Activated T-cell treated with anti-CD3 and anti-CD28 coated beads for 1 hour (primary cell): ENCODE results near the gene ZDHHC7.
A peak's percentile ranks its signal among the peaks of the same experiment; 100 is the strongest.
"Not testable (repeated sequence)": the region's sequence is repeated elsewhere in the genome, so short reads cannot be mapped to it uniquely, and the experiment has no call there.

Experiments used
- DNase-seq: peaks from one replicate; pipeline ENCODE4 v3.0.0-alpha.2; 2020; ENCODE audit warnings: low read depth

The ZDHHC7 gene

GRCh38 chr16:84938616-84939015 lies 72.7 kb downstream of the ZDHHC7 start:
- not testable (repeated sequence) for DNase-seq

DNA sequence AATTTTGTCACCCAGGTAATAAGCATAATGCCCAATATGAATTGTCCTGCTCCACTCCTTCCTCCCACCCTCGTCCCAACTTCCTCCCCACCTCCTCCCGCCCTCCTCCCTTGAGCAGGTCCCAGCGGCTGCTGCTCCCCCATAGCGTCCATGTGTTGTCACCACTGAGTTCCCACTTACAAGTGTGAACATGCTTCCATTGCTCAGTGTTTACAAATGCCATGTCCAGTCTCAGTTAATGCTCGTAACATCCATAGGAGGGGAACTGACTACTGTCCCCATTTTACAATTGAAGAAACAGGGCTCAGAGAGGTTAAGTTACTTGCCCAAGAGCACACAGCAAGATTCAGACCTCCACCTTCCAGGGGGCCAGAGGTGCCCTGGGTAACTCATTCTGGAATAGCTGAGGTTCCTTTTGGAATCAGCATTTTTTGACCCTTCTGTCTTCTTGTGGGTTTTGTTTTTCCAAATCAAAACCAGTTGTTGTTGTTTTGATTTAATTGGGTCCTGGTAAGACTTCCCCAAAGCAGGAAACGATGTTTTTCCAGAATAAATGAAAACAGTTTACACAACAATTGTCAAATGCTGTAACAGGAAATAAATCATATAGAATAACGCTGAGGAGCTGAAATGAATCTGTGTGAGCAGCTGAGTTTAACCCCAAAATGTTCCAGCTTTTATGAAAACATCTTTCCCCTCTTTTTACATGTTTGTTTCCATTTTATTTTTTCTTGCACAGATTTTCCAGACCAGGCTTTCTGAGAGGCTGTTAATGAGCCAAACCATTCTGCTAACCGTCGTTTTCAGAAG lies 73.9 kb downstream of the ZDHHC7 start:
- DNase-seq: no peak

DNA sequence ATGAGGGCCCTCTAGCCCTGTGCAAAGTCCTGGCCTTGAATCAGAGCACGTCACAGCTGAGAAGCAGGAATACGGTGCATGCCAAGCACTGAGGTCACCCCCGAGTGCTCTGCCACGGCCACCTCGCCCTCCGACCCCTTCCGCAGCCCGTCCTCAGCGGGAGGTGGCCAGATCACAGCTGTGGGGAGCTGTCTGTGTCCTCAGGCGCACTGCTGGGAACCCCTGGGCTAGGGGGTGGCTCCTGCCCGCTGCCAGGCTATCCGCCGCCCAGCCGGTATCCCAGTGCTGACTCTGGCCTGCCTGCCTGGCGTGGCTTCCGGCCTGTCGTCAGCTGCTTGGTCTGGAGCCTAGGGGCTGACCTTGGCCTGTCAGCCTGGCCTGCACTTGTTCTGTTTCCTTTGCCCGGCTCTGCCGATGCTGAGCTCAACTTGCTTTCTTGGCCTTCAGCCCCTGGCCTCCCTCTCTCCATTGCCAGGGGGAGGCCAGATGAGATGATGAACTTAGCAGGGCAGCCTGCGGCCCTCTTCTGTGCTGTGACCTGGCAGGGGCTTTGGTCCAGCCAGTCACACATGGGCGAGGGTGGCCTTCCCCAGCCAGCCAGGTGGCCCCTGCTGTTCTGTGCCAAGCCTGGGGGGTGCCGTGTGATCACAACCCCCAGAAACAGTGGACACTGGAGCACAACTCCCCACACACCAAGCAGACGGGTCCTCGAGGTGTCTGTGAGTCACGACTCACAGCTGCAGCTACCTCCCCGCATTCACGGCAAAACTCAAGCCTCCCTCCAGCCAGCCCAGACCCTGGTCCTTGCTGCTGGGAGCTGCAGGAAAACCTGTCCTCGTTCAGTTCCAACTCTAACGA lies 77.3 kb downstream of the ZDHHC7 start:
- no peak for DNase-seq

DNA sequence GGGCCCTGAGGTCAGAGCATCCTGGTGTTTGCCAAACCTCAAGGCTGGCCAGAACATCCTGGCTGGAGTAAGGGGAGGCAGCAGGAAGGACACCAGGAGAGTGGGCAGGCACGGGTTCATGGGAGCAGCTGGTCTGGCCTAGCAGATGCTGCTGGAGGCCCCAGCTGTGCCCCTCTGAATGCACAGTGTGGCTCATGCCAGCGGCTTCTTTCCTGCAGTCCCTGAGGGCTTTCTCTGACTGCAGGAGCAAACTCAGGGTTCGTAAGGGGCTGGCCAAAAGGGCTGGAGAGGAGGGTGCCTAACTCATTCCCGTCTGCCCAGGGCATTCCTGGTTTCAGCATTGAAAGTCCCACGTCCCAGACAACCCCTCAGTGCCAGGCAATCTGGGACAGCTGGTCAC lies 78.7 kb downstream of the ZDHHC7 start:
- DNase-seq: no peak

DNA sequence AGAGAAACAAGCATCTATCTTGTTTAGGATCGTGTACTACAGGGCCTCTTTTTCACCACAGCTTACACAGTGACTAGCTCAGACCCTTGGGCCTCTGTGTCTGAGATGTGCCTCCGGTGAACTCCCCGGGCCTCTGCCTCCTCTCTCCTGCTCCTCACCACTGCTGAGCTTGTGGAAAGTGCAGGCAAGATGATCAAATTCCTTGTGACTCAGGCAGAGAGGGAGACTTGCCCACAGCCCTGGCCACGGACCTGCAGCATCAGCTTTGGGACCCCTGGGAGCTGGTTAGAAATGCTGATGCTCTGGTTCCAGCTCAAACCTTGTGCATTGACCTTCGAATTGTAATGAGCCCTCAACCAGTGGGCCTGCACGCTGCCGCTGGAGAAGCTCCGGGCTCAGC lies 79.8 kb downstream of the ZDHHC7 start:
- DNase-seq: no peak

- no peak for DNase-seq
These were observed 80.2 kb downstream of the ZDHHC7 start for GRCh38 chr16:84931107-84931494.

DNA sequence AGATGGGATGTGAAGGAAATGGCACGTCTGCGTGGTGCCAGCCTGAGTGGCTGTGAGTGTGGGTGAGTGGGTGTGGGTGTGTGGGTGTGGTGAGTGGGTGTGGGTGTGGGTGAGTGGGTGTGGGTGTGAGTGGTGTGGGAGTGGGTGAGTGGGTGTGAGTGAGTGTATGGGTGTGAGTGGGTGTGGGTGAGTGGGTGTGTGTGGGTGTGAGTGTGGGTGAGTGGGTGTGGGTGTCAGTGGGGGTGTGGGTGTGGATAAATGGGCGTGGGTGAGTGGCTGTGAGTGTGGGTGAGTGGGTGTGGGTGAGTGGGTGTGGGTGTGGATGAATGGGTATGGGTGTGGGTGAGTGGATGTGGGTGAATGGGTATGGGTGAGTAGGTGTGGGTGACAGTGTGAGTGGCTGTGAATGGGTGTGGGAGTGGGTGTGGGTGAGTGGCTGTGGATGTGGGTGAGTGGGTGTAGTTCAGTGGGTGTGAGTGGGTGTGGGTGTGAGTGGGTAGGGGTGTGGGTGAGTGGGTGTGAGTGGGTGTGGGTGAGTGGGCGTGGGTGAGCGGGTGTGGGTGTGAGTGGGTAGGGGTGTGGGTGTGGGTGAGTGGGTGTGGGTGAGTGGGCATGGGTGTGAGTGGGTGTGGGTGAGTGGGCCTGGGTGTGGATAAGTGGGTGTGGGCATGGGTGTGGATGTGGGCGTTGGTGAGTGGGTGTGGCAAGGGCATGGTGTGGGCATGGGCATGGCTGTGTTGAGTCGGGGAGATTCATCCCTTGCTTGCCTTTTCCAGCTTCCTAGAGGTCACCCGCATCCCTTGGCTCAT lies 80.8 kb downstream of the ZDHHC7 start:
- DNase-seq: no peak

GRCh38 chr16:84929421-84930297 lies 81.7 kb downstream of the ZDHHC7 start:
- no peak for DNase-seq

DNA sequence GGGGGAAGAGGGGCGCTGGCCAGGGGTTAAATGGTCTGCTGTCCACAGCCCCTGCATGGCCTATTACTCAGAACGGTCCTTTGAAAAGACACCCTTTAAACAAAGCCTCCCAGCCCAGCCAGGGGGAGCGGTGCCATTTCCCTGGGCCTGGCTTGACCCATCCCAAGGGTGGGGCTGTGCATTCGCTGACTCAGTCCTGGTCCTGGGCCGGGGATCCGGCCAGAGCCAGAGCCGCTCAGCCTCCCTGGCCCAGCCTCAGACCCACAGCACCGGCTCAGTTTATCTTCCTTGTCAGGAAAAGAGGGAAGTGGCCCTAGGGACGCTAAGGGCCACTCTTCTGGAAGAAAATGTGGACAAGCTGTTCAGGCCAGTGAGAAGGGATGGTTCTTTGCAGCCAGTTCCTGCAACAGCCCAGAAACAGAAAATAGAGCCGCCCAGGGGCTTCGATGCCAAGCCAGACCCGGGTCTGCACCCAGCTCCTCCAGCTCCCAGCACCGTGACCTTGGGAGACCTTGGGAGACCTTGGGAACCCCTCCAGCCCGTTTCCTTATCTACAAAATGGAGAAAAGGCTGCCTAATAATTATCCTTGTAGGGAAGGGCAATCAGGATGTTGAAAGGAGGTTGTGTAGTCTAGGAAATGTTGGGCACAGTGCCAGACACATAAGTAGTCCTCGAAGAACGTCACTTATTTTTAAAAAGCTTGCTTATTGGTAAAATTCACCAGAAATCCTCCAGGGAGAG lies 82.5 kb downstream of the ZDHHC7 start:
- no peak for DNase-seq

- DNase-seq: no peak
These were observed 83.4 kb downstream of the ZDHHC7 start for GRCh38 chr16:84927621-84928591.

GRCh38 chr16:84926462-84926861 lies 84.9 kb downstream of the ZDHHC7 start:
- no peak for DNase-seq

DNA sequence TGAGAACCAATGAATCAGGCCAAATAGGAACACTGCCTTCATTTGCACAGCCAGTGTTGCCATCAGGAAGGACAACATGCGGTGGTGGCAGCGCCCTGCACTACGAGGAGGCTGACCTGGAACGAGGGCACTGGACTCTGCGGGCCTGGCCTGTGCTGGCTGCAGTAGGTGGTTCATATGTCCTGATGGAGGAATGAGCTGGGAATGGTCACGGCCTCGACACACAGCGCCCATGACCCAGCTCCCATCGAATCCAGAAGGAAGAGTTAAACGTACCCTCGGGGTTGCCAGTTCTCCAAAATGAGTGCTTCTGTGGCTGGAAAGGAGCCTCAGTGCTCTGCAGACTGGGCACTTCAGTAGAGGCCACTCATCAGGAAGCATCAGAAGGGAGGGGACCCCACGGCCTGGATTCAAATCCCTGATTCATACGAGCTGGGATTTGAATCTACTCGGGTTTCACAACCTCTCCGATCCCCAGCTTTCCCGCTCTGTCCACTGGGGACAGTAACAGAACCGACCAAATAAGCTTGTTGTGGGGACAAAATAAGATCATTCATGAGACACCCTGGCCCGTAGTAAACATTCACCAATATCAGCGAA lies 85.5 kb downstream of the ZDHHC7 start:
- DNase-seq: no peak

- DNase-seq: peak; percentile 69
These were observed 86.1 kb downstream of the ZDHHC7 start for GRCh38 chr16:84925092-84925772.

GRCh38 chr16:84924331-84925091 lies 86.8 kb downstream of the ZDHHC7 start:
- DNase-seq: no peak
